ENCODE data around the gene TRIO.

The TRIO gene

DNA sequence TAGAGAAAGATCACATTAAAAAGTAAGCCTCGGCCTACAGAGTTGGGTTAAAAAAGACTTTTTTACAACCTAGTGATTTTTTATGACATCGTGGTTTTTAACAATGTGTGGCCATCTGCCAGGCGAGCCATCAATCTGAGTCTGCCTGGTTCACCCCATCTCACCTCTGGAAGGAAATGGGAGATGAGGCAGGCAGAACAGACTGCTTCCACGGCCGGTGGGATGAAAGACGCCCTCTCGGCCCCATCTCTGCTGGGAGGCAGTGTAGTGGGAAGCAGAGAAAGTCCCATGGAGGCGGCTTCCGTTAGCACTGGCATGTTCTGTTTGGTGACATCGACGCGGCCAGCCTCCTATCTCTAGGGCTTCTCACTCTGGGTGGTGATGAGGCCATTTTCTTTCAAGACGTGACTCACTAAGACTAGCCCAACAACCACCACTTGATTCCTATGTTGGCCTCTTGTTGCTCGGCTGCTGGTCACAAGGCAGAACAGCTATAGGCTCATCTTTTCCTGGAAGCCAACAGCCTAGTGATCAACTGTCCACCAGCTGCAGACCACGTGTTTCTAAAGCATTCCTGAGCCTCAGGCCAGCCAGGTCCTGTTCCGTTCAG, 306.0 kb downstream of the TRIO start (continued):
- TF ChIP-seq, protein P1, sequence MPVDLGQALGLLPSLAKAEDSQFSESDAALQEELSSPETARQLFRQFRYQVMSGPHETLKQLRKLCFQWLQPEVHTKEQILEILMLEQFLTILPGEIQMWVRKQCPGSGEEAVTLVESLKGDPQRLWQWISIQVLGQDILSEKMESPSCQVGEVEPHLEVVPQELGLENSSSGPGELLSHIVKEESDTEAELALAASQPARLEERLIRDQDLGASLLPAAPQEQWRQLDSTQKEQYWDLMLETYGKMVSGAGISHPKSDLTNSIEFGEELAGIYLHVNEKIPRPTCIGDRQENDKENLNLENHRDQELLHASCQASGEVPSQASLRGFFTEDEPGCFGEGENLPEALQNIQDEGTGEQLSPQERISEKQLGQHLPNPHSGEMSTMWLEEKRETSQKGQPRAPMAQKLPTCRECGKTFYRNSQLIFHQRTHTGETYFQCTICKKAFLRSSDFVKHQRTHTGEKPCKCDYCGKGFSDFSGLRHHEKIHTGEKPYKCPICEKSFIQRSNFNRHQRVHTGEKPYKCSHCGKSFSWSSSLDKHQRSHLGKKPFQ (tag by site-specific recombination; IDR thresholded peaks at IDR 0.05): peak; percentile 60; the same call in 1 of the 2 replicates
- TF ChIP-seq ZFHX2 (tag by site-specific recombination; conservative IDR thresholded peaks at IDR 0.05): peak; percentile 87
- TF ChIP-seq ZNF155 (tag by site-specific recombination; IDR thresholded peaks at IDR 0.05): no peak
- TF ChIP-seq ZNF514 (tag by site-specific recombination; IDR thresholded peaks at IDR 0.05): no peak
- TF ChIP-seq ZNF529 (tag by site-specific recombination; IDR thresholded peaks at IDR 0.05; ENCODE audit: insufficient replicate concordance): no peak
- TF ChIP-seq, protein P2, sequence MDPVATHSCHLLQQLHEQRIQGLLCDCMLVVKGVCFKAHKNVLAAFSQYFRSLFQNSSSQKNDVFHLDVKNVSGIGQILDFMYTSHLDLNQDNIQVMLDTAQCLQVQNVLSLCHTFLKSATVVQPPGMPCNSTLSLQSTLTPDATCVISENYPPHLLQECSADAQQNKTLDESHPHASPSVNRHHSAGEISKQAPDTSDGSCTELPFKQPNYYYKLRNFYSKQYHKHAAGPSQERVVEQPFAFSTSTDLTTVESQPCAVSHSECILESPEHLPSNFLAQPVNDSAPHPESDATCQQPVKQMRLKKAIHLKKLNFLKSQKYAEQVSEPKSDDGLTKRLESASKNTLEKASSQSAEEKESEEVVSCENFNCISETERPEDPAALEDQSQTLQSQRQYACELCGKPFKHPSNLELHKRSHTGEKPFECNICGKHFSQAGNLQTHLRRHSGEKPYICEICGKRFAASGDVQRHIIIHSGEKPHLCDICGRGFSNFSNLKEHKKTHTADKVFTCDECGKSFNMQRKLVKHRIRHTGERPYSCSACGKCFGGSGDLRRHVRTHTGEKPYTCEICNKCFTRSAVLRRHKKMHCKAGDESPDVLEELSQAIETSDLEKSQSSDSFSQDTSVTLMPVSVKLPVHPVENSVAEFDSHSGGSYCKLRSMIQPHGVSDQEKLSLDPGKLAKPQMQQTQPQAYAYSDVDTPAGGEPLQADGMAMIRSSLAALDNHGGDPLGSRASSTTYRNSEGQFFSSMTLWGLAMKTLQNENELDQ (tag by site-specific recombination; IDR thresholded peaks at IDR 0.05; ENCODE audit: low read depth): no peak
- TF ChIP-seq, protein P3, sequence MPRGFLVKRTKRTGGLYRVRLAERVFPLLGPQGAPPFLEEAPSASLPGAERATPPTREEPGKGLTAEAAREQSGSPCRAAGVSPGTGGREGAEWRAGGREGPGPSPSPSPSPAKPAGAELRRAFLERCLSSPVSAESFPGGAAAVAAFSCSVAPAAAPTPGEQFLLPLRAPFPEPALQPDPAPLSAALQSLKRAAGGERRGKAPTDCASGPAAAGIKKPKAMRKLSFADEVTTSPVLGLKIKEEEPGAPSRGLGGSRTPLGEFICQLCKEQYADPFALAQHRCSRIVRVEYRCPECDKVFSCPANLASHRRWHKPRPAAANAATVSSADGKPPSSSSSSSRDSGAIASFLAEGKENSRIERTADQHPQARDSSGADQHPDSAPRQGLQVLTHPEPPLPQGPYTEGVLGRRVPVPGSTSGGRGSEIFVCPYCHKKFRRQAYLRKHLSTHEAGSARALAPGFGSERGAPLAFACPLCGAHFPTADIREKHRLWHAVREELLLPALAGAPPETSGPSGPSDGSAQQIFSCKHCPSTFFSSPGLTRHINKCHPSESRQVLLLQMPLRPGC (tag by site-specific recombination; IDR thresholded peaks at IDR 0.05): no peak
- TF ChIP-seq ZNF132 (tag by site-specific recombination; IDR thresholded peaks at IDR 0.05; ENCODE audit: borderline replicate concordance): no peak
- TF ChIP-seq ZNF600 (tag by site-specific recombination; IDR thresholded peaks at IDR 0.05): peak; percentile 73
- TF ChIP-seq, protein P4, sequence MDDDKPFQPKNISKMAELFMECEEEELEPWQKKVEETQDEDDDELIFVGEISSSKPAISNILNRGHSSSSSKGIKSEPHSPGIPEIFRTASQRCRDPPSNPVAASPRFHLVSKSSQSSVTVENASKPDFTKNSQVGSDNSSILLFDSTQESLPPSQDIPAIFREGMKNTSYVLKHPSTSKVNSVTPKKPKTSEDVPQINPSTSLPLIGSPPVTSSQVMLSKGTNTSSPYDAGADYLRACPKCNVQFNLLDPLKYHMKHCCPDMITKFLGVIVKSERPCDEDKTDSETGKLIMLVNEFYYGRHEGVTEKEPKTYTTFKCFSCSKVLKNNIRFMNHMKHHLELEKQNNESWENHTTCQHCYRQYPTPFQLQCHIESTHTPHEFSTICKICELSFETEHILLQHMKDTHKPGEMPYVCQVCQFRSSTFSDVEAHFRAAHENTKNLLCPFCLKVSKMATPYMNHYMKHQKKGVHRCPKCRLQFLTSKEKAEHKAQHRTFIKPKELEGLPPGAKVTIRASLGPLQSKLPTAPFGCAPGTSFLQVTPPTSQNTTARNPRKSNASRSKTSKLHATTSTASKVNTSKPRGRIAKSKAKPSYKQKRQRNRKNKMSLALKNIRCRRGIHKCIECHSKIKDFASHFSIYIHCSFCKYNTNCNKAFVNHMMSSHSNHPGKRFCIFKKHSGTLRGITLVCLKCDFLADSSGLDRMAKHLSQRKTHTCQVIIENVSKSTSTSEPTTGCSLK (tag by site-specific recombination; IDR thresholded peaks at IDR 0.05): no peak
- TF ChIP-seq ZIC2 (tag by site-specific recombination; IDR thresholded peaks at IDR 0.05): peak; percentile 23; the same call in 1 of the 2 replicates
- peak; percentile 42; the same call in 1 of the 2 replicates for TF ChIP-seq OVOL3 (tag by site-specific recombination; IDR thresholded peaks at IDR 0.05)
- TF ChIP-seq, protein P5, sequence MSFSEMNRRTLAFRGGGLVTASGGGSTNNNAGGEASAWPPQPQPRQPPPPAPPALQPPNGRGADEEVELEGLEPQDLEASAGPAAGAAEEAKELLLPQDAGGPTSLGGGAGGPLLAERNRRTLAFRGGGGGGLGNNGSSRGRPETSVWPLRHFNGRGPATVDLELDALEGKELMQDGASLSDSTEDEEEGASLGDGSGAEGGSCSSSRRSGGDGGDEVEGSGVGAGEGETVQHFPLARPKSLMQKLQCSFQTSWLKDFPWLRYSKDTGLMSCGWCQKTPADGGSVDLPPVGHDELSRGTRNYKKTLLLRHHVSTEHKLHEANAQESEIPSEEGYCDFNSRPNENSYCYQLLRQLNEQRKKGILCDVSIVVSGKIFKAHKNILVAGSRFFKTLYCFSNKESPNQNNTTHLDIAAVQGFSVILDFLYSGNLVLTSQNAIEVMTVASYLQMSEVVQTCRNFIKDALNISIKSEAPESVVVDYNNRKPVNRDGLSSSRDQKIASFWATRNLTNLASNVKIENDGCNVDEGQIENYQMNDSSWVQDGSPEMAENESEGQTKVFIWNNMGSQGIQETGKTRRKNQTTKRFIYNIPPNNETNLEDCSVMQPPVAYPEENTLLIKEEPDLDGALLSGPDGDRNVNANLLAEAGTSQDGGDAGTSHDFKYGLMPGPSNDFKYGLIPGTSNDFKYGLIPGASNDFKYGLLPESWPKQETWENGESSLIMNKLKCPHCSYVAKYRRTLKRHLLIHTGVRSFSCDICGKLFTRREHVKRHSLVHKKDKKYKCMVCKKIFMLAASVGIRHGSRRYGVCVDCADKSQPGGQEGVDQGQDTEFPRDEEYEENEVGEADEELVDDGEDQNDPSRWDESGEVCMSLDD (tag by site-specific recombination; IDR thresholded peaks at IDR 0.05): no peak
- TF ChIP-seq GLIS2 (tag by site-specific recombination; IDR thresholded peaks at IDR 0.05): peak; percentile 60
- TF ChIP-seq GLI4 (tag by site-specific recombination; IDR thresholded peaks at IDR 0.05): no peak
- TF ChIP-seq HOXD13 (CRISPR knock-in tag; IDR thresholded peaks at IDR 0.05; ENCODE audit: borderline replicate concordance): no peak
- peak; percentile 80 for TF ChIP-seq ZNF843 (tag by site-specific recombination; IDR thresholded peaks at IDR 0.05)
- TF ChIP-seq ZNF391 (tag by site-specific recombination; IDR thresholded peaks at IDR 0.05; ENCODE audit: borderline replicate concordance, low read depth): no peak
